Inflammatory macrophage treated with lipopolysaccharide for 1 hour (primary cell): ENCODE measurements around the gene KLHL17.

Experiments
- DNase-seq, 2 donors: peaks; one replicate each; pipeline ENCODE4 v3.0.0-alpha.2; 2020 to 2022

KLHL17 gene

DNA sequence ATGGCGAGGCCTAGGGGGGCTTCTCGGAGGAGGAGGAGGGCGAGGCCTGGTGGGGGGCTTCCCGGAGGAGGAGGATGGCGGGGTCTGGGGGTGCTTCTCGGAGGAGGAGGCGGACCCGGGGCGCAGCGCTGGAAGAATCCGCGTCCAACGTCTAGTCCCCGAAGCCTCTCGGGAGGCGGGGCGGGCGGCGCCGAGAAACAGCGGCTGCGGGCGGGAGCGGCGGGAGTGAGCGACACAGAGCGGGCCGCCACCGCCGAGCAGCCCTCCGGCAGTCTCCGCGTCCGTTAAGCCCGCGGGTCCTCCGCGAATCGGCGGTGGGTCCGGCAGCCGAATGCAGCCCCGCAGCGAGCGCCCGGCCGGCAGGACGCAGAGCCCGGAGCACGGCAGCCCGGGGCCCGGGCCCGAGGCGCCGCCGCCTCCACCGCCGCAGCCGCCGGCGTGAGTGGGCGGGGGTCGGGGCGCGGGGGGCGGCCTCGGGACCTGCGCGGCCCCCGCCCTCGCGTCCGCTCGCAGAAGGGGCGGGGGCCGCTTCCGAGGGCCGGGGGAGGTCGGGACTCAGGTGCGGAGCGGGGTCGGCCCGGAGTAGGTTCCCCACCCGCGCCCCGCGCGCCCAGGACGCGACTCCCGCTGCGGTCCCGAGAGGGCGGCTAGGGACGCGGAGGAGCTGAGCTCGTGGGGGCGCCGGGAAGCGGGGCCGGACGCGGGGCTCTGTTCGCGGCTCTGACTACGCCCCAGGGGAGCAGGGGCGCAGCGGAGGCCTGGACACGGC lies at the start of gene KLHL17:
TSS of gene KLHL17 (plus strand) at position 222 of the 769 bp plus-strand sequence. CDS start at position 332, 110 bp downstream.
- peak; percentile 51 to 81 for DNase-seq

GRCh38 chr1:910881-911721 lies 49.3 kb upstream of the KLHL17 start:
- DNase-seq, result no peak

DNA sequence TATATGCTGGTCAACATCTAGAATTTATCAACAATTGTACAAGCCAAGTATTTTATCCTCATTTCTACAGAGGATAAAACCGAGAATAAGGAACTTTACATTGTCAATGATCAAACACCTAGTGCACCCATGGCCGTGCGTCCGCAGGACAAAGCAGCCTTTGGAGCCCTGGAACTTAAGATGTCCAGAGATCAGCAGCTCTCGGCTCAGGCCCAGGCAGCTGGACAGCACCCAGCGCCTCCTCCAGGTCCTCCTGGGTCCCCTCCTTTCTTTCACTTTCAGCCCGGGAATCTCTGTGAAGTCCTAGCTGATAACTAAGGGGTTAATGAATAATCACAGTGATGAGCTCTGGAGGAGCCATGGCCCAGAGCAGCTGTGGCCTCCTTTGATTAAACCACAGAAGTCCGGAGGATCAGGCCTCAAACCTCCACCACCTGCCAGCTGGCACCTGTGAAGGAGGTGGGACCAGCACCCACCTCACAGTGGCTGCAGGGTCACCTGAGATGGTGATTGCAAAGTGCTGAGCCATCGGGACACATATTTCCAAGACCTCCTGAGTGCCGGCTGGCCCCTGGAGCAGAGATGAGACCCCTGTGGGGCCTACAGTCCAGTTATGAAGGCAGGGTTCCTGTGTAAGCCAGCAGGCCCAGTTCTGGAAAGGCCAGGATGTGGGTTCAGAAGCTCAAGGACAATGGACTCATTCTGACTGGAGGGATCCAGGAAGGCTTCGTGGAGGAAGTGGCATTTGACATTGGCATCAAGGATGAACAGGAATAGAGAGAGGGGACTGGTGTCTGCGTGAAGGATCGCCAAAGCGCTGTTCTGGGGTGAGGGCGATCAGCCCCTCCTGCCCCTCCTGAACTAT lies 48.3 kb upstream of the KLHL17 start:
- no peak for DNase-seq

- peak in 1 of 2 donors; percentile 23 for DNase-seq
These were observed 47.6 kb upstream of the KLHL17 start for GRCh38 chr1:912740-913301.

- no peak for DNase-seq
These were observed 46.8 kb upstream of the KLHL17 start for GRCh38 chr1:913491-914130.

DNA sequence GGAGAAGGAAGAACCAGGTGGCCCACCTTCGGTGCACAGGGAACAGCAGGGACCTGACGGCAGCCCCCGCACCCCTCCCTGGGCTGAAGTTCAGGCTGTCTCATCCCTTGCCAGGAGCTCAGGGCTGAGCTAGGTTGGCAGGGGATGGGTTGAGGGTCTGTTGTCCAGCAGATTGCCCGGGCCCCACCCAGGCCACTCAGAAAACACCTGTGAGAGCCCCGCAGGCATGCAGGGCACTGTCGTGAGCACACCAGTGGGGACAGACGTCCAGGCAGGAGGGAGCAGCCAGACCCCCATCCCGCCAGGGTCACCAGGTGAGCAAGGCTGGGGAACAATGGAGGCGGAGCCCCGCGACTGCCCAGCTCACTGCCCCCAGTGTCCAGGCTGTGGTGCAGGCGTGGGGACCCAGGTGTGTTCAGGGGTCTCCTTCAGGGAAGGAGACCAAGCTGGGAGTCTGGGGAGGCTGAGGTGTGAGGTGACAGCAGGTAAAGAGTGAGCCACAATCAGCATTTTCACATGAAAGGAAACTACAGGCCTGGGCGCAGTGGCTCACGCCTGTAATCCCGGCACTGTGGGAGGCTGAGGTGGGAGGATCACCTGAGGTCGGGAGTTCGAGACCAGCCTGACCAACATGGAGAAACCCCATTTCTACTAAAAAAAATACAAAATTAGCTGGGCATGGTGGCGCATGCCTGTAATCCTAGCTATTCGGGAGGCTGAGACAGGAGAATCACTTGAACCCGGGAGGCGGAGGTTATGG lies 46.1 kb upstream of the KLHL17 start:
- DNase-seq, result no peak

GRCh38 chr1:914891-915280 lies 45.5 kb upstream of the KLHL17 start:
- DNase-seq, result no peak

GRCh38 chr1:915295-916172 lies 44.9 kb upstream of the KLHL17 start:
- DNase-seq, result no peak

DNA sequence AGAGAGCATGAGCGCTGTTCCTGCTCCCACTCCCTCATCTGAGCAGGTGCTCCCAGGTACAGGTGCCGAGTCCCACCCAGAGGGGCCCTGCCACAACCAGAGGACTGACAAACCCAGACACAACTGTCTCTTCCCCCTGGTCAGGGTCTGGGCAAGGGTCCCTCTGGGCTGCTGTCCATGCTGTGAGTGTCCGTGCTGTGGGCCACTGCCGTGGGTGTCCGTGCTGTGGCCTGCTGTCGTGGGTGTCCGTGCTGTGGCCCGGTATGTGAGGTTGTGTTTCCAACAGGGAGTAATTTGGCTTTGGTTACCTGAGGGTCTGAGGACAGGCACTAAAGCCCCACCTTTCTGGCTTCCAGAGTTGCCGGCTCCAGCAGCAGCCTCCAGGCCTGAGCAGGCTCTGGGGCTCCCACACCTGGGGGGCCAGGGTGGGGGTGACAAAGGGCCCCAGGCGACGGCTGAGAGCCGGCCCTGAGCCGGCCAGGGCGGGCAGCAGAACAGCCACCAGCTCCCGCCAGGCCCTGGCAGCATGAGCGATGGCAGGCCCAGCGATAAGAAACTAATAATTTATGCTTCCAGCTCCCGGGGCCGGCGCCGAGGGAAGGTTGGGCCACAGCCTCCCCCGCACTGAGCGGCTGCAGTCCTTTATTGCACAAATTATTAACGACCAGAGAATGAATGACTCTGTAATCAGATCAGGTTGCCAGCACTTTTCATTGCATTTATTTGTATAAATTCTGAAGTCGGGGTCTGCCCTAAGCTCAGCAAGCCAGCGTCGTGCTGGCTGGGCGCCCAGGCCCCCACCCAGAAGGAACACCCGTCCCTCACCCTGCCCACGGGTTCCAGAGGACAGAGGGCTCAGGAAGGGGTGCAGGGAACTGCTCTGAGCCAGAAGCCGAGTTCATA lies 44.0 kb upstream of the KLHL17 start:
- DNase-seq, result peak in 1 of 2 donors; percentile 42

DNA sequence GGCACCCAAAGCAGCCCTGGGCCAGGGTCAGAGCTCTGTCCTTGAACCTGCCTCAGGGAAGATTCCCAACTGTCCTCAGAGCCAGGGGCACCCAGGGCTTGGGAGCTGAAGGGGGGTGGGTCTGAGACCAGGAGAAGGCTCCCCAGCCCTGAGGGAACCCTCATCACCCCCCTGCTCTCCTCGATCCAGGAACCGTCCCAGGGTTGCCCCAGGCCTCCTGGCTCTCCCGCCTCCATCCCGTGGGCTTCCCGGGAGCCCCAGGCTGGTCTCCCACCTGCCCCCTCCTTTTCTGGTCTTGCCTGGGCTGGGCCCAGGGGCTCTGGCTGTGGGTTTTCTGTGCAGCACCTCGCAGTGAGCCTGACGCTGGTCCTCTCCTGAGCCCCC lies 43.3 kb upstream of the KLHL17 start:
- DNase-seq, result no peak

DNA sequence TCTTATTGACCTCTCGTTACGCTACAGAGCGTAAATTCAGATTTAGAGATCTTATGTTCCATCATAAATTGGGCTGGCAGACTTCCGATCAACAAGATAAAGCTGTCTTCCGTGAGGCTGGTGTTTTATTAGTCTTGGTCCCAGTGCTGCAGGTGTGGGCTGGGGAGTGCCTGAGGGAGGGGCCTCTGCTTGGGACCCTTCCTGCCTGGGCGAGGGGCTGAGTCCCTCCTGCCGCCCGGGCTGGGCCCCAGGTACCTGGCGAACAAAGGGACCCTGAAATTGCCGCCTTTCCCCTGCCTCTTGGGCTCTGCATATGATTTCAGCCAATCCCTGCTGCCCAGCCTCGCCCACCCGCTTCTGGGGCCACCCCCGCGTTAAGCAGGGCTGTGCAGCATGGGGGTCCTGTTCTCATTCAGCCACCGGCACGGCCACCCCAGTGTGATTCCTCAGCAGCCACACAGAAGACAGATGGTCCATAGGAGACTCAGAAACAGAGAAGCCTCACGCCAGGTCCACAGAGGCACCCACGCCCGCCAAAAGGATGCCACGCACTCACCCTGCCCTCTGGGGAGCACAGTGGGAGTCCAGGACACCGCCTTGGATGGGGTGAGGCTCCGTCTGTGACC lies 42.8 kb upstream of the KLHL17 start:
- DNase-seq, result no peak

GRCh38 chr1:918353-918752 lies 42.0 kb upstream of the KLHL17 start:
- DNase-seq, result no peak

- no peak for DNase-seq
These were observed 41.5 kb upstream of the KLHL17 start for GRCh38 chr1:918843-919242.

- no peak for DNase-seq
These were observed 41.0 kb upstream of the KLHL17 start for GRCh38 chr1:919271-919872.

DNA sequence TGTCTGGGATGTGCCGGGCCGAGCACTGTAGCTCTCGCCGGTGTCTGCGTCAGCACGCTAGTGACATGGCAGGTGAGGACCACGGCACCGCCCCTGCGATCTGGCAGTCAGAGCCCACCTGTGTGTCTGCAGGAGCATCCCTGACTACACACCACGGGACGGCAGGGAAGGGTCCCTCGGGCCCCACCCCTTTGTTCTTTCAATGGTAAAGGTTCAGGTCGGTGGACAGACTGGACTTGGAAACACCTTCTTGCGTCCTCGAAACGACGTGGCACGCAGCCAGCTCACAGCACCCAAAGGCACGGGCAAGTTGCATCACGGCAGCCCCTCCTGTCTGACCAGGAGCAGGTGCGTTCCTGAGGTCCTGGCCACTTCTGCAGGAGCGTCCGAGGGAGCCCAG lies 40.4 kb upstream of the KLHL17 start:
- DNase-seq, result no peak

DNA sequence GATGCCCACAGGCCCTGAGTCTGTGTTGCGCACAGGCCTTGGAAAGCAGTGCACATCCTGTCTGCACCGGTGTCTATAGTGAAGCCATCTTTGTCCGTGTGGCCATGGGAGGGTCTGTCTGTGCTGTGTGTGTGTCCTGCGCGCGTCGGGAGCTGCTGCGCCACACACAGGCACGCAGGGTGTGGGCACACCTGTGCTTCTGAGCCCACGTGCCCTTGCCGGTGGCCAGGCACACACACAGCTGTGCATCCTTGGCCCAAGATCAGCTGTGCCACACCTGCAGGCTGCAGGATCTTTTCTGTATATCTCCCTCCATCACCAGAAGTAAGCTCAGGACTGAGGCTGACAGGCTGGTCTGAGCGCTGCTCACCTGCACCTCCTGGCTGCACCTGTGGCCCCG lies 39.9 kb upstream of the KLHL17 start:
- no peak for DNase-seq

GRCh38 chr1:921011-921837 lies 39.2 kb upstream of the KLHL17 start:
- peak; percentile 39 to 68 for DNase-seq
